ENCODE data around the gene WARS2.
A peak's percentile ranks its signal among the peaks of the same experiment; 100 is the strongest.

Gene WARS2

DNA sequence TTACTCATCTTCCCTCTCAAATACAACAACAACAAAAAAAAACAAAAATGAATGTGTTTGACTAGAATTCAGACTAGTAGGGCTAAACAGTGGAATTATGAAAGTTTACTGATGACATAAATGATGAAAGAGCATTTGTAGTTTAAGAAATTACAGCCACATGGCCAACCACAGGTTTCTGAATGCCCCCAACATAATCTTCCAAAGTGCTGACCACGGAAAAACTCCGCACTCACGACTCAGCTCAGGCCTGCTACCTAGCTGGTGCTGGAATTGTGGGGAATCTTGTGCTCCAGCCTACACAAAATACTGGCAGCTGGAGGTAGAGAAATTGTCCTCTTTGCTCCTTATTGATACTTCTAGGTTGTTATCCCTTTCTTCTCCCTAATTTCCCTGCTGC lies 128.7 kb downstream of the WARS2 start:
- no peak for DNase-seq

DNA sequence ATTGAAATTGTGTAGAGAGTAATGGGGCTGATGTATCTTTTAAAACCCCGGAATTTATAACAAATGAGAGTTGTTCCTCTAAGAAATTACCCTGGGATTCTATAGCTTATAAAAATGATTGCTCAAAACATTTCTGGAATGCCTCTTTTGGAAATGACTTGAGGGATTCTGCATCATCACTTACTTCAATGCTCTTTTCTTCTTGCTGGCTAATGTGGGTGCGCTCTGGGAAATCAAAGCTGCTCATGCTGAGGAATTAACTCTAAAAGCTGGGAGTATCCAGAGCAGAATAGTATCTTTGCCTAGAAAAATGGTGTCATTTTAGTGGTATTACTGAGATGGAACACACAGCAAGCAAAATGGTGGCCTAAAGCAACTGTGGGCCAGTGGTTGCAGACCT lies 129.3 kb downstream of the WARS2 start:
- no peak for DNase-seq

DNA sequence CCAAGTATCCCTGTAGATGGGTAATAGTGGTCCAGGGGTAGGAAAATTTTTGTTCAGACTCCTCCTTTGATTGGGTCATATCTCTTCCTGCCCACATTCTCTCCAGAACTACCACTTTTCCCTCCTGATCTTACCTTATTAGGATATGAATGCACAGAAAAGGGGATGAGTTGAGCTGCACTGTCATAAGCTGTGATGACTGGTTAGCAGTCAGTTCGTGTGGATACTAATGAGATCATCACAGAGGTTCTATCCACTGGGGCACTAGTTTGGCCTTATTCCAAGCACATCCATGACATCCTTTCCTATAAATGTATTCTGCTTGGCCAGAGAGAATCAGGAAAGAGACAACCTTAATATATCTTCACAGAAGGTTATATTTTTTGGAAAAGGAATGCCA lies 130.3 kb downstream of the WARS2 start:
- peak; percentile 77 for DNase-seq

DNA sequence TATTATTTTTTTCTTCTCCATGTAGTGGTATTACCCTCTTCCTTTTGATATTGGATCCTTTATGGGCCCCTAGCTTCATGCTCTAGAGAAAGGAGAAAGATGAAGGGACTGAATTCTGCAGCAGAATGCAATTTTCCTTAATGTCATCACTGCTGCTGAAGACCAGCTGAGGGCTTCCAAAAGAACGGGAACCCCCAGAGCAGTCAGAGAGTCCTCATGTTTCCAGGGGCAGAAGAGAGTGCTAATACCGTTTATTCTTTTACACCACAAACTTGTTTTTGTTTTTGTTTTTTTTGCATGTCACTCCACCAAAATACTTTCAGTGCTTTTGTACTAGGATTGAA lies 131.2 kb downstream of the WARS2 start:
- DNase-seq = no peak

DNA sequence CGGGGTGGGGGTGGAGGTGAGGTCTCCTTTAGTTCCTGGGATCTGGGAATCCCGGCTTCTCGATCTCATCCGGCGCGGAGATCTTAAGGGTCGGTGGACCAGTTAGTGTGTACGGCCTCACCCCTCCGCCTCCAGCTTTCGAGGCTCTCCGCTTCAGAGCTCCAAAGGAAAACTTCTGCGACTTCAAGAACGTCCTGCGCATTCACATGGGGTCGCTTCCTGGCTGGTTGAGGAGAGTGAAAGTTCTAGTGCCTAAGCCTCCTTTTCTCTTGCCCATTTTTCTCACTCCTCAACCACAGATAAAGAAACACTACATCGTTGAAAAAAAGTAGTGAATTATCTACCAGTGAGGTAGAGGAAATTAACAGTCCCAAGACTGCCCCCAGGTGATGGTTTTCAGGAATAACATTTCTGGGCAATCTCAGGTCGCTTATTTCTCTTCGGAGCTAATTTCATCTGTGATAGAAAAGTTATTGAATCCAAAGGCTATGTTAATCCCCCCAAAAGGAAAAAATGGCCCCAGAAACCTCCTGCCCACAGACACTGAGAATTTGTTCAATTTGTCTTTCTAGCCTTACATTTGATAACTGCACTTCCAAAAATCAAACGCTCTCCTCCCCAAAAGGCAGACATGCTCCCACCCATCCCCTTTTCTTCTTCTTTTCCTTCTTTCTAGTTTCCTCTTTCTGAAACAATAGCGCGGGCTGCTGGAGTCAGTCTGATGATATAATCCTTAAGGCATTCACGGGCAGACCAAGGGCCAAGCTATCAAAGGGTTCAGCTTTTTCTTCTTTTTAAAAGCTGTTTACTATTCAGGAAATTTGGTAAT lies 131.8 kb downstream of the WARS2 start:
- peak; percentile 75 for DNase-seq

DNA sequence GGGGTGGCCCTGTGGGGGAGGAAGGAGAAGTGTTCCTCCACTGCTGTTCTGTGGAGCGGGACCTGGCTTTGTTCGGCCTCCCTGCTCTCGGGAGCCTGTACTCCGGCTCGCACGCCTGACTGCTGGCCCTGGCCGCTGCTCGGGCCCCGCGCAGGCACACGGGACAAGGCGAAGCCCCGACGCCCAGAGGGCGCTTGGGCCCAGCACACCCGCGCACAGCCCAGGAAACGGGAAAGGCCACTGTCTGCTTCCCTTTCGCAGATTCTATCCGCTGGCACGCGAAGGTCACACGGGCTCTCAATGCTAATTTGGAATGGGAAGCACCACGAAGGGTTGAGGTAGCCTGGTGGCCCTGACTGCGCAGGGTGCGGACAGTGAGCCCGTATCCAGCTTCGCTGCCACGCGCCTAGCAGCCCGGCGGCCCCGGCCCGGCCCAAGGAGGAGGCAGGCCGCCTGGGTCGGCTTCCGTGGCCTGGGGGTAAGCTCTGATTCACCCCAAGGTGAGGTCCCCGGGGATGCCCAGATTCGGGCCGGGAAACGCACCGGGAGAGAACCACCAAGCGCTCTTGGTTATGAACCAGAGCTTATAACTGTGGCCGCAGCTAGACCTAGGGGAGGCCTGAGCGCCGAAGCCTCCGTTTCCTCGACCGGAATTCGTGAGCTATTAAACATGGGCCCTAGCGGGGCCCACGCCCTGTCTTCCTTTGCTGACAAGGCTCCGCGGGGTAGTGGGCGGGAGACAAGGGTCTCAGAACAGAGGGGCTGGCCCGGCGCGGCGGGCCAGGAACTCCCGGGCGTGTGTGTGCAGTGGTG lies 132.6 kb downstream of the WARS2 start:
- no peak for DNase-seq

DNA sequence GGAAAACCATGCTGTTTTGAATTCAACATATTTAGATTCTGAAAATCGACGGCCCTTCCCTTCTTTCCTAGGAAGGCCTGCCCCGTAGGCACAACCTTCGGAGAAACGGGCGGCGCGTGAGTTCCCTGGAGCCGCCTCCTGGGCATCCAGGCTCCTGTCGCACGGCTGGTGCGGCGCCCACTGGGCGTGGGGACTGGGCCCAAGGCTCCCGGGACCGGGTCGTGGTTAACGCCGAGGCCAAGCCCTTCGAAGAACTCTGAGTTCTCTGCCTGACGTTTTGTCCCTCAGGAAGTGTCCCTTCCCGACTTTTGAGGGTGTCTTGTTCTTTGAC lies 133.1 kb downstream of the WARS2 start:
- DNase-seq = no peak

DNA sequence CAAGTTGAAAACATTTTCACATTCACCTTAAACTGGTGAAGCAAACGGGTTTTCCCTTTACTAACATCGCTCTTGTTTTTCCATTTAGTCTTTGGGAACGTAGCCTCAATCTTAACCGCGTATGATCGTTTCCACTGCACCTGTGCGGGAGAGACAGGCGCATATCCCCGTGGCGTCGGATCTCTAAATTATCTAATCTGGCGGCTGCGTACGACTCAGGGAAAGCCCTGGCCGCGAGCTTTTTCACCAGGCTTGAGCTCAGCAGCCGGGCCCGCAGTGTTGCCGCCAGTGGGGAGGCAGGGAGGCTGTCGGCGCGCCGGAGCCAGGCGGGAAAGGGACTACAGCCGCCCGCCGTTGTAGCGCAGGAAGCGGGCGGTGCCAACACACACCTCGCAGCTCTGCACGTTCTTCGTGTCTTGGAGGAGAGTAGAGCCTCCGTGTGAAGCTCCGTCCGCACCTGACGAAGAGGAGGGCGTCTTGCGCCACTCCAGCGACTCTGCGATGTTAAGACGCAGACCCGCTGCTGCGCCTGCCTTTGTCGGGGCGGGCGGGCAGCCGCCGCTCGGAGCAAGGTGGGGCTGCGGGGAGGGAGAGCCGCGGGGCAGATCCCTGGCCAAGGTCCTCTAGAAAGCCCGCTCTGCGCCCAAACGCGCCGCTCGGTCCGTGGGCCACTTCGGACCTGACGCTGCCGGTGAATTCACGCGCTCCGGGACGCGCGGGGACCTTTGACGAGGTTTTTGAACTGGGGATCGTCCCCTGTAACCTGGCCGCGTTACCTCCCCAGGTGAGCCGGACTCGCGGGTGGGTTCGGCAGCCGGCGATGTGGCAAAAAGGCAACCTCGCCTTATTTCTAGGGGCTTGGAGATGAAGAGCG lies 133.8 kb downstream of the WARS2 start:
- DNase-seq = no peak

DNA sequence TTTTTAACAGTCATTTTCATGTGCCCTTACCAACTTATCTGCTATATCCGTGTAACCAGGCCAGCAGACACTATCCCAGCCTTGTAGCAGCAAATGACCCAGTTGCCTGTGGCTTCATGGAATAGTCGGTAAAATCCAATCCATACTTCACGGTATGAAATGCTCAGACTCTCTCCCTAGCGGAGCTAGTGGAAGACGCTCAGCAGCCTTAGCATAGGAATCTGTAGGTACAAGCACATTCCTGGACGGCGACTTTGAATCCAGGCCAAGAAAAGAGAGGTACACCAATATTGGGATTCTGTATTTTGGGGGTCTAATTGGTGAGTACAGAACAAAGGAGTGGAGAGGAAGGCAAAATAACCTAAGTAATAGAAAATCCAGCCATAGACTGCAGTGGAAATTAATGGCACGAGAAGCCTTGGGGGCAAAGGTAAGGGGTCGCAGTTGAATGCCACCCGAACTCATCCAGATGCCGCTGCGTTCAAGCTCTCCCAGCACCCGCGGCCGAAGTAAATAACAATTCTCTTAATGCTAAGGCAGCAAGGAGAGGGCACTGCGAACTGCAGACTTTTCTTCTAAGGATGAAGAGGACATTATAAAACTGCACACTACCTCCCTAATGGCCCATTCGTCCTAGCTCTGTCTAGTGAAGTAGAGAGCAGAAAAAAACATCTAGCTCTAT lies 134.6 kb downstream of the WARS2 start:
- no peak for DNase-seq

DNA sequence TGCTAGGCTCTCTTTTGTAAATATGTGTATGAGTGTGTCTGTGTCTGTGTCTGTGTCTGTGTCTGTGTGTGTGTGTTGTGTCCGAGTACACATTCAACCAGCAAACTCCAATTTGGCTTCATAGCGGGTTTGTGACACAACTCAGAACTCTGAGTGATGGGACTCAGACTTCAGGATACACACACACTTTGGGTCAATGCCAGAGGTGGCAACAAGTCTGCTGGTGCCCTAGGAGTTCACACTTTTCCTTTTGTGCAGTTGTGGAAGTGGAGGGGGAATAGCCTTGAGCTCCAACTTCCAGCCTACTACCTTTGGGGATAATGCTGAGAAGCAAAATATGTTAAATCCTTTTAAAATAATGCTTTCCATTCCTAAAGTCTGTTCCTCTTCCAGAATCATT lies 135.7 kb downstream of the WARS2 start:
- DNase-seq = no peak

DNA sequence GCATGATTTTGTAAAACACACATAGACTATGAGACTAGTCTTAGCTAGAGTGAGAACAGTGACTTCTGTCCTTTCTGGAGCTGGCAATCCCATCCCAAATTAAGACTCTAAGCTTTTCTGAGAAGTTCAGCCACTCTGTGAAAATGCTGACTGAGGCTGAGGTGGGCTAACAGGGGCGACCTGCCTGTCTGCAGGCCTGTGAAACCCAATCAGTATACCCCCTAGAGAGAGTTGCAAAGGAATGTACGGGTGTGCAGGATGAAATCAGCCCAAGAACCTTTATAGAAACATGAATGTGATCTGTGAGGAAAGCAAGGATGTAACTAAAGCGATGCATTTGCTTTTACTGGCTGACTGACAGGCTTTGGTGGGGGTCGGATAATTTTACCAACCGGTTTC lies 136.3 kb downstream of the WARS2 start:
- no peak for DNase-seq

DNA sequence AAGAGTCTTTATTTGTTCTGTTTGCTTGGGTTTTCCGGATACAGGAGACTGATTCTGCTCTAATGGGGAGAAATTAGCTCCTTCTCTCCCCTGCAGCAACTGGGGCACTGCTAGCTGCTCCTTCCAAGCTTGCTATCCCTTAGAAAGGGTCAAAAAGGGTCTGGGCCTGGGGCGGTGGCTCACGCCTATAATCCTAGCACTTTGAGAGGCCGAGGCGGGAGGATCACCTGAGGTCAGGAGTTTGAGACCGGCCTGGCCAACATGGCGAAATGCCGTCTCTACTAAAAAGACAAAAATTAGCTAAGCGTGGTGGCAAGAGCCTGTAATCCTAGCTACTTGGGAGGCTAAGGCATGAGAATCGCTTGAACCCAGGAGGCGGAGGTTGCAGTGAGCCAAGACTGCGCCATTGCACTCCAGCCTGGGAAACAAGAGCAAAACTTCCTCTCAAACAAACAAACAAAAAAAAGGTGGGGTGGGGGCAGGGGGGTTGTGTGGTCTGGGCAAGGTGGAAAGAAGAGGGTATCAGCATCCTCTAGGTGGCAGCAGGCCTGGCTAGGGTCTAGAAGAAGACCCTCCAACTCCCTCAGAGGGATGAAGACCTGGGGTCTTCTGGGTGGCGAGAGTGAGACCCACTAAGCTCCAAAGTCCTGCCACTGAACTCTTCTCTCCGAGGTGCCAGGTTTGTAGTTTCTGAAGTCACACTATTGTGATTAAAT lies 136.9 kb downstream of the WARS2 start:
- no peak for DNase-seq

DNA sequence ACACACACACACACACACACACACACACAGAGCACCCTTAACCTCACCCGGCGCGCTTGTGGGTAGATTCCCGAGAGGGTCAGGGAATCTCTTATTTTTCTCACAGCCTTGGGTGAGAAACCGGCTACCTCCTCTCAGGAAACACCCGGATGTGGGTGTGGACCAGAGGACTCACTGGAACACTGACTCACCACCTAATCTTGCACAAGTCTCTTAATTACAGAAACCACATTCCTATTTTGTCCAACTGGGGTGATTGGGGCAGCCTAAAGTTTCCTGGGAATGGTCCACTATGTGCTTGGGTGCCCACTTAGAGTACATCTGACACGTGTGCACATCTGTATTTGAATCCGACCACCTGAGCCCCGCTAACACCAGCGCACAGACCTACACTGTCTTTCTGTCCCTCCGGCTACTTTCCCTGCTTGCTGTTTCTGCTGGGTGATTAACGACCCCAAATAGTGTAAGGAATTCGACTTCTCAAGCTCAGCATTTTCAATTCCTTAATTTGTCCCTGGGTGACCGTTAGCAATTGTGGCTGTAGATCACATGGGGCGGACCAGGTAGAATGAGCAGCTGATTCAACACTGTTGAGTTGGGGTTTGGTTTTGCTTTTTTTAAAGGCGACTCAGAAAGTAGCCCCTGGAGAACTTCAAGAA lies 138.3 kb downstream of the WARS2 start:
- DNase-seq = peak; percentile 89

DNA sequence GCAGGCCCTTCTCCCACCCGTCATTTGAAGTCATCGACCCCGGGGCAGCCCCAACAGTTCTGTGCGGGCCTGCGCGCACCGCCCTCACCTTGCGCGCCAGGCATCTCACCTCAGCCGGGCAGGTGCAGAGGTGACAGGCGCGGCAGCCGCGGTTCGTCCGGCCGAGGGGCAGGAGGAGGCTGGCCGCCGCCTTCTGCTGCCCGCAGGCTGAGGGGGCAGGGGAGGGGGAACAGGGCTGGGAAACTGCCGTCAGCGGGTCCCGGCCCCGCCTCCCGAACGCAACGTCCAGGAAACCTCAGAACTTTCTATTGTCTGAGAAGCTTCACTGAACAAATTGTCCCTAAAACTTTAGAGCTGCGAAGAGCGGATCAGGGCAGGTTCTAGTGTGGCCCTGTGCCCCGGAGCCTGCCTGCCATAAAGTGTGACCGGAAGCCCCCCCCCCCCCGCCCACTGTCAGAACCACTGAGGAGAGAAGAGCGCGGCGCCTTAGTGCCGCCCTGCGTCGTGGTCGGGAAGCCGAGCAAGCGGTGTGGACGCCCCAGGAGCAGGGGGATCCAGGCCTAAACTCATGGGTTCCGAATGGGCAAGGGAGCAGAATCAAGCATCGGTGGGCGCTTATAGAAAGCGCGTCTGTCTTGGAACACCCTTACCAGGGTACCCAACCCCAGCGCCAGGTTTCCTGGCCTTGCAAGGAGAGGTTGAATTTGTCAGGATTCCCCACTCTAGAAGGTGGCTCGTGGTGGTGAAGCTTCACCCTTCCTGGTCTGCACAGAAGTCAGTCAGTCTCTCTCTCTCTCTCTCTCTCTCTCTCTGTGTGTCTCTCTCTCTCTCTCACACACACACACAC lies 139.0 kb downstream of the WARS2 start:
- DNase-seq = peak; percentile 8

DNA sequence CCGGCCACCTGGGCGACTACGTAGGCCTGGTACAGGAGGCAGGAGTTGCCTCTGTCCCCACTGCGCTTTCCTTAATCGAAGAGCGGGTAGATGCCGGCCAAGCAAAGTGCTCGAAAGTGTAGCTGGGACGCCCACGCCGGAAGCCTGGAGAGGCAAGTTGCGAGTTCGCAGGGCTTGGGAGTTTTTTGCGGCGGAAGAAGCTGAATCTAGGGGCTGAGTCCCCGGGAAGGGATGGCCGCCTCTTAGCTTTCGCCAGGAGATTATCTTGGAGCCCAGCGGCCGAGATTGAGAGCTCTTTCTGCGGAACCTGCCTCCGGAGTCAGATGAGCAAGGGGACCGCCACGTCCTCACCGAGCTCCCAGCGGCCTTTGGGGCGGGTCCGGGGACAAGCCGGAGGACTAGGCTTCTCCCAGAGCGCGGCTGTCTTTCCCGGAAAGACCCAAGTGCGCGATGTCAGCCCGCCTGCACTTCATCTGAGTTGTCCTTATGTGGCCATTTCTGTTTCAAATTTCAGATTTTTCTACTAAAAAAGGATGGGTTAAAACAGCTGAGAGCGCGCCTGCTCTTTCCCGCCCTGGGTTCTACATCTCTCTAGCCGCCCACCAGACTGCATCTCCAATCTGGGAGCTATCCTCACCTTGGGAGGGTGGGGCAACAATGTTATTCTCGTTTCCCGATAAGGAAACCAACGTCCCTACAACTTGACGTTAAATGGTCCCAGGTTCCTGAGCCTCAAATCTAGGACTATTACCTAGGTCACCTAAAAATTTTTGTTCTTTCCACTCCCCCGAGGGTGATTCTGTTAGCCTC lies 139.9 kb downstream of the WARS2 start:
- peak; percentile 15 for DNase-seq

DNA sequence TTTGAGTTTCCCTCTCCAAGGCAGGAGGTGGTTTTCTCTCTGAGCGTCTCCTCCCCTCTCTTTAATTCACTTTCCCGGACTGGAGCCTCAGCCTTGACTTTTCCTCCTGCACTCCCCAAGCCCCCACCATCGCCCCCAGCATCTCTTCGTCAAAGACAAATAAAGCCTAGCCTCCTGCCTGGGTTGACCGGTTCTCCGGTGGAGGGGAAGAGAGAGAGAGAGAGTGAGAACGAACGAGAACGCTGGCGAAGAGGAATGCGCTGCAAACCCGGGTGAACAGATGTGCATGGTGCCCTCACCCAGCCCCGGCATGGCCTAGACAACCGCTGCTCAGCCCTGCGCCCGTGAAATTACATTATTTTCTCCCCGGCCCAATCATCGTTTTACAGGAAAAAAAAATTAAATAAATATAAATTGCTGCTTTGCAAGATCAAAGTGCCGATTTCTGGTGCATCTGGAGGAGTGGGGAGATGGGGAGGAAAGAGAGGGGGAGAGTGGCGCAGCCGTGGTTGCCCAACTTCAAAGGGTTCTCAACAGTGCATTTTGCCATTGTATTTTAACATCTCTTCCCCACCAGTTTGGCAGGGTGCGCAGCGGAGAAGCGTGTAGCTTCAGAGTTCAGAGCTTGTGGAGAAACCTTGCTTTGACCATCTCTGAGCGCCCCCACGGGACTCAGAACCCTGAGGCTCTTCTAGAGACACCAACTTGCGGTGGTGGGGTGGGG lies 140.9 kb downstream of the WARS2 start:
- no peak for DNase-seq

DNA sequence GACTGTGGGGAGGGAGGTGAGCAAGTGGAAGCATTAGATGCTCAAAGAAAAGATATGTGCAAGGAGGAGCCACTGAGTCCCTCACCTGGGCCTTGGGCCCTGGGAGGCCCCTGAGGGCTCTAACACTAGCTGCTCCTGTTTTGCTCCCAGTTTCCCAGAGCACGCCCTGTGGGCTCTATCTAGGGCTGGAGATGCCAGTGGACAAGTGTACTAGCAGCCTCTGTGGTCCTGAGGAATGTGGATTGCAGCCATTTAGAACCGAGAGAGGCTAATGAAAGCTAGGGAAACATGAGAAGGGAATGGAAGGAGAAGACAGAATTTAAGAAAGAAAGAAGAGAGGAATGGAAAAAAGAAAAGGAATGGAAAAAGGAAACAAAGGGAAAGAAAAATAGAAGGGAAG lies 142.3 kb downstream of the WARS2 start:
- DNase-seq = no peak

DNA sequence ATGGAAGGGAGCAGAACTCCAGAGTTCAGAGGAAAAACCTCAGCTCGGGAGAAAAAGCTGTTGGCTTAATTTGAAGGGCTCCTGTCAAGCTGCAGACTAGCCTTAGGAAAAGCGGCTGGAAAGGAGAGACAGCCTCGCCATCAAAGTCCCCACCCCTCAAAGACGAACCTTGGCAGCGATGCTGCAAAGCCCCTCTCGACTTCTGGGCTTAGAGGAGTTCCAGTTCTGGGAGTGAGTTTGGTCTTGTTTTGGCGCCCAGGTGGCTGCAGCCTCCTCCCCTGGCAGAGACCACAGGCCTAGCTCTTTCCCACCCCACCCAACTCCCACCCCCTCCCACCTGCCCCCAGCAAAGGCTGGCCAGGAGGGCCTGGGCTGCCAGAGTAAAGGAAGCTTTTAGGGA lies 143.2 kb downstream of the WARS2 start:
- DNase-seq = no peak

Data from EL (cell line).